ENCODE data around the gene URM1.

DNA sequence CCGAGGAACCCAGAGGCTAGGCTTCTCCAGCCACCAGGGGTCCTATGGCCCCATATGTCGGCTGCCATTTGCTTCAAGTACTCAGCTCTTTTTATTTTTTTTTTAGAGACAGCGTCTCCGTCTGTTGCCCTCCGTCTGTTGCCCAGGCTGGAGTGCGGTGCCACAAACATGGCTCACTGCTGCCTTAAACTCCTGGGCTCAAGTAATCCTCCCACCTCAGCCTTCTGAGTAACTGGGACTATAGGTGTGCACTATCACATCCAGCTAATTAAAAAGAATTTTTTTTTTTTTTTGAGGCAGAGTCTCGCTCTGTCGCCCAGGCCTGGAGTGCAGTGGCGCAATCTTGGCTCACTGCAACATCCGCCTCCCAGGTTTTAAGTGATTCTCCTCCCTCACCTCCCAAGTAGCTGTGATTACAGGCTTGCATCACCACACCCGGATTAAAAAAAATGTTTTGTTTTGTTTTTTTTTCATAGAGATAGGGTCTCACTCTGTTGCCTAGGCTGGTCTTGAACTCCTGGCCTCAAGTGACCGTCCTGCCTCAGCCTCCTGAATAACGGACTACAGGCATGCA is 58.4 kb downstream of the URM1 start:
- no peak for TF ChIP-seq CTCF (conservative IDR thresholded peaks at IDR 0.05; ENCODE audit: low read depth, low read length)
- TF ChIP-seq EZH2 (IDR thresholded peaks at IDR 0.05; ENCODE audit: borderline replicate concordance, low read depth, low read length, poor library complexity, severe bottlenecking): no peak

Data from A673 (cell line).